Subcutaneous abdominal adipose tissue (tissue), 5 donors: ENCODE measurements around the gene ZNF561.

Experiments
- H3K27ac ChIP-seq: one replicate; pipeline ENCODE4 v1.7.0; 2013; ENCODE audit warnings: low read depth, mild to moderate bottlenecking, inconsistent platforms, low read length, moderate library complexity
- H3K27me3 ChIP-seq, 5 donors: one replicate each; pipeline ENCODE4 v1.7.0; 2013; ENCODE audit warnings: low read length in 5 of 5, inconsistent platforms in 1 of 5; ENCODE audit not compliant: control insufficient read depth in 5 of 5, insufficient read depth in 4 of 5
- H3K36me3 ChIP-seq, 5 donors: one replicate each; pipeline ENCODE4 v1.7.0; 2013; ENCODE audit warnings: low read length in 5 of 5; ENCODE audit not compliant: control insufficient read depth in 5 of 5, insufficient read depth in 5 of 5
- H3K4me1 ChIP-seq, 5 donors: one replicate each; pipeline ENCODE4 v1.7.0; 2013; ENCODE audit warnings: low read length in 5 of 5, mild to moderate bottlenecking in 3 of 5, moderate library complexity in 1 of 5; ENCODE audit not compliant: control insufficient read depth in 5 of 5, insufficient read depth in 5 of 5
- H3K4me3 ChIP-seq, 5 donors: one replicate each; pipeline ENCODE4 v1.7.0; 2013; ENCODE audit warnings: low read length in 5 of 5, low read depth in 1 of 5
- H3K9ac ChIP-seq, 5 donors: one replicate each; pipeline ENCODE4 v1.7.0; 2013; ENCODE audit warnings: low read length in 5 of 5, mild to moderate bottlenecking in 4 of 5, moderate library complexity in 3 of 5
- H3K9me3 ChIP-seq, 5 donors: one replicate each; pipeline ENCODE4 v1.7.0; 2013; ENCODE audit warnings: low read length in 5 of 5; ENCODE audit not compliant: control insufficient read depth in 5 of 5
- donor health status: healthy.
- donor health status: healthy.
- donor health status: healthy.
- donor health status: healthy.
- donor health status: healthy.

ZNF561 gene

DNA sequence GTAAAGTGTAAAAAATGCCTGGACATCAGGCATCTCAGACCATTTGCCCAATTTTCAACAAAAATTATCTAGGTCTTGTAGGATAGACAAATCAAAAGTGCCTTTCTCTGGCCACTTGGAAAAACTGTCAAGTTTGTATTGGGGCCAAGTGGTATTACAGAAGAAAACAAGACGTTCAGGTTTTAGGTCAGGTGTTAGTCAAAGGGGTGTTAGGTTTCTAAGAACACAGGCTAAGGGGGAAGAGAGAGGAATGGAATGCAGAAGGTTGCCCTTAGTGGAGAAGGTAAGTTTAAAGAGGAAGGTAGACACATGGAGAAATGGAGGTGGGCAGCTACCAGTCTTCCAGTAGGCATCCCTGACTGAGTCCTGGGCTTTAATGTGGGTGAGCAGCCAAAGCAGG lies 19.9 kb upstream of the ZNF561 start:
- Histone ChIP-seq H3K9ac (no peak overlapping the region), H3K36me3 (peaks cover 8 to 34% (median 8%) of the 10 kb centered on the region in 5 donors), H3K27ac (no peak overlapping the region), H3K27me3 (no peaks in the 10 kb centered on the region), H3K9me3 (peaks cover 0 to 4% (median 0%) of the 10 kb centered on the region in 5 donors), H3K4me3 (no peak overlapping the region), H3K4me1 (no peaks in the 10 kb centered on the region)

DNA sequence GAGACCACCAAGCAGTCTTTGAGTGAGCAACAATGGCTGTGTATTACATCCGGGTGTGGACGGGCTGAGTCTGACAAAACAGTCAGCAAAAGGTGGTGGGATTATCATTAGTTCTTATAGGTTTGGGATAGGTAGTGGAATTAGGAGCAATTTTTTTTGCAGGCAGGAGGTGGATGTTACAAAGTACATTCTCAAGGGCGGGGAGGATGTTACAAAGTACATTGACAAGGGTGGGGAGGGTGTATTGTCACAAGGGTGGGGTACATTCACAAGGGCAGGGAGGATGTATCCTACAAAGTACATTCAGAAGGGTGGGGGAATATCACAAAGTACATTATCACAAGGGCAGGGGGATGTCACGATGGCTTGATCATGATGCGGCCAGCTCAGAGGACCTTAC lies 15.0 kb upstream of the ZNF561 start:
- Histone ChIP-seq H3K36me3 (peaks cover 15 to 37% (median 22%) of the 10 kb centered on the region in 5 donors), H3K9me3 (no peaks in the 10 kb centered on the region), H3K4me3 (no peak overlapping the region), H3K9ac (no peak overlapping the region), H3K4me1 (no peaks in the 10 kb centered on the region), H3K27me3 (no peaks in the 10 kb centered on the region), H3K27ac (no peak overlapping the region)

DNA sequence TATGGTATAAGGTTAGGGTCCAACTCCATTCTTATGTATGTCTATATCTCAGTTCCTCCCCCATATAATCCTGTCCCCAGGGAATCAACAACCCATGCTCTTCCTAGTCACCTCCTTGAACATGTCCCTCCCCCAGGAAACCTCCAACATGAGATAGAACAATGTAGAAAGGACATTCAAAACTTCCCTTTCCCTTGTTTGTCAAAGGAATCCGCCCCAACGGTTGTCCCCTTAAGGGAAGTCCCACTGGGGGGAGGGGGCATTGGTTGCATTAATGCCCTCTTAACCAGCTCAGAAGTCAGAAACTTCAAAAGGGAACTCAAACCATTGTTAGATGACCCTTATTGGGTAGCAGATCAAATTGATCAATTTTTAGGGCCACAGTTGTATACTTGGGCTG lies 6.8 kb upstream of the ZNF561 start:
- no peak overlapping the region for H3K9ac ChIP-seq
- H3K27me3 ChIP-seq: no peaks in the 10 kb centered on the region
- H3K36me3 ChIP-seq: peaks cover 6 to 8% (median 7%) of the 10 kb centered on the region in 5 donors
- no peak overlapping the region for H3K4me3 ChIP-seq
- peaks cover 0 to 3% (median 0%) of the 10 kb centered on the region in 5 donors for H3K4me1 ChIP-seq
- H3K27ac ChIP-seq: no peak overlapping the region
- no peaks in the 10 kb centered on the region for H3K9me3 ChIP-seq

DNA sequence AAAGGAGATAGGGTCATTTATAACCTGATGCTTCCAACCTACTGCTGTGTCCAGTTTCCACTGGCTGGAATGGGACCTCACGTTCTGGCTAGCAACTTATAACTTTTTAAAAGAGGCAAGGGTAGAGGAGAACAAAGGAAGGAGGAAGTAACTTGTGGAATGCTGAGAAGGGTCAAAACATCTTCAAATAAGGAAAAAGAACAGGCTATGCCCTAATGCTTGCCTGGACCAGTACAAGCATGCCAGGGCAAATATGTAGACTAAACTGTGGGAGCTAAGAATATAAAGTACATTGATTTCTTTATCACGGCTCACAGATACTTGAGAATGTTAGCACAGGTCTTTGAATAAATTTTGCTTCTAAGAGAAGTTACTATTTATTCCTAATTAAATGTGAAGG lies 1.5 kb upstream of the ZNF561 start:
- Histone ChIP-seq H3K4me3 (no peak overlapping the region), H3K4me1 (peaks cover 1 to 25% (median 18%) of the 10 kb centered on the region in 5 donors), H3K27ac (no peak overlapping the region), H3K9me3 (no peaks in the 10 kb centered on the region), H3K9ac (no peak overlapping the region), H3K27me3 (no peaks in the 10 kb centered on the region), H3K36me3 (peaks cover 6 to 20% (median 16%) of the 10 kb centered on the region in 5 donors)

DNA sequence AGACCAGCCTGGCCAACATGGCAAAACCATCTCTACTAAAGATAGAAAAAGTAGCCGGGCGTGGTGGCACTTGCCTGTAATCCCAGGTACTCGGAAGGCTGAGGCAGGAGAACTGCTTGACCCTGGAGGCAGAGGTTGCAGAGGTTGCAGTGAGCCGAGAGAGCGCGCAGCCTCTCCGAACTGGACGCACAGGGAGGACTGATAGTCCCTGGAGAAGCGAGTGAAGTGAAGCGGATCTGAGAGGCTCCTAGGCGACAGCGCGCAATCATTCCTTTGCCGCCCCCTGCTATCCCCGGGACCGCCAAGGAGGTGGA lies 233 bp downstream of the ZNF561 start:
- peaks cover 1 to 25% (median 18%) of the 10 kb centered on the region in 5 donors for H3K4me1 ChIP-seq
- peak overlapping the region; percentile 80 to 95 (median 91) for H3K9ac ChIP-seq

DNA sequence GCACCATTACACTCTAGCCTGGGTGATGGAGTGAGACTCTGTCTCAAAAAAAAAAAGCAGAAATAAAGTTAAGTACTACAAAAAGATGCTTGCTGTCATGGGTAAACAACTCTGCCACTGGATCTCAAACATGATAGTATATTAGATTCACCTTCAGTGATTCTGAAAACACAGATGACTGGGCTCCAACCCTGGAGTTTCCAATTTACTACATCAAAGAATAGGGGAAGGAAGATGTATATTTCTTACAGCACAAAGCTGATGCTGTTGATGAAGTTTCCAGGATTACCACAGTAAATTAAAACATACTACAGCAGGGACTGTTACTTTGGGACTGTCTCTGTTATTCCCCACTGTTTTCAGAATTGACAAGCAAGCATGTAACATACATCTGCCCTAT lies 5.2 kb downstream of the ZNF561 start:
- Histone ChIP-seq H3K27ac (no peak overlapping the region), H3K27me3 (no peaks in the 10 kb centered on the region), H3K4me1 (peaks cover 3 to 11% (median 10%) of the 10 kb centered on the region in 5 donors), H3K4me3 (no peak overlapping the region), H3K9me3 (peaks cover 15 to 24% (median 23%) of the 10 kb centered on the region in 5 donors), H3K36me3 (peaks cover 28 to 85% (median 81%) of the 10 kb centered on the region in 5 donors), H3K9ac (no peak overlapping the region)

More for the DNA sequence above, 233 bp downstream of the ZNF561 start:
- Histone ChIP-seq H3K4me3 (peak overlapping the region; percentile 96 to 100 (median 99)), H3K27me3 (no peaks in the 10 kb centered on the region), H3K9me3 (no peaks in the 10 kb centered on the region), H3K36me3 (peaks cover 12 to 36% (median 32%) of the 10 kb centered on the region in 5 donors), H3K27ac (peak overlapping the region; percentile 94)

DNA sequence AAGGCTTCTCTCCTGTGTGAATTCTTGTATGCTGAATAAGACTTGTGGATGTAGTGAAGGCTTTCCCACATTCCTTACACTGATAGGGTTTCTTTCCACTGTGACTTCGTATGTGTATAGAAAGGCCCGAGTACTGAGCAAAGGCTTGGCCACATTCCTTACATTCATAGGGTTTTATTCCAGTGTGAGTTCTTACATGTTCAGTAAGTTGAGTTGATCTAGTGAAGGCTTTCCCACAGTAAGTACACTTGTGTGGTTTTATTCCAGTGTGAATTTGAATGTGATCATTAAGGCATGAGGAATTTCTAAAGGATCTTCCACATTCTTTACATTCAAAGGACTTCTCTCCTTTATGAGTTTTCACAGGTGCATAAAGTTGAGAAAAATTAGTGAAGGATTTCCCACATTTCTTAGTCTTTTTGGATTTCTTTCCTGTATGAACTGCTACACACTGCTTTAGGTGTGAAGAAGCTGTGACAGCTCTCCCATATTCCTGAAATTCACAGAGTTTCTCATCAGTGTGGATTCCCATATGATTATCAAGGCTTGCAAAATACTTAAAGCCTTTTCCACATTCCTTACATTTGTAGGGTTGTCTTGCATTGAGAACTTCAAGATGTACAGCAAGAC lies 10.4 kb downstream of the ZNF561 start:
- no peaks in the 10 kb centered on the region for H3K27me3 ChIP-seq
- peaks cover 40 to 66% (median 56%) of the 10 kb centered on the region in 5 donors for H3K9me3 ChIP-seq
- H3K27ac ChIP-seq: no peak overlapping the region
- H3K4me1 ChIP-seq: peaks cover 0 to 10% (median 0%) of the 10 kb centered on the region in 5 donors
- H3K4me3 ChIP-seq: peak overlapping the region in 4 of 5 donors; percentile 32 to 61 (median 46)
- H3K9ac ChIP-seq: no peak overlapping the region
- H3K36me3 ChIP-seq: peaks cover 31 to 73% (median 66%) of the 10 kb centered on the region in 5 donors

DNA sequence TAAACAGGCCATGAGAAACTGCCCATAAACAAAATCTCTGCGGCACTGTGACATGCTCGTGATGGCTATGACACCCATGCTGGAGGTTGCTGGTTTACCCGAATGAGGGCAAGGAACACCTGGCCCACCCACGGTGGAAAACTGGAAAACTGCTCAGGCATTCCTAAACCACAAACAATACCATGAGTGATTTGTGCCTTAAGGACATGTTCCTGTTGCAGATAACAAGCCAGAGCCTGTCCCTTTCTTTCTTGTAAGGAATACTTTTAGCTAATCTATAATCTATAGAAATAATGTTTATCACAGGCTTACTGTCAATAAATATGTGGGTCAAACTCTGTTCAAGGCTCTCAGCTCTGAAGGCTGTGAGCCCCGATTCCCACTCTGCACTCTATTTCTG lies 12.1 kb downstream of the ZNF561 start:
- peaks cover 40 to 71% (median 60%) of the 10 kb centered on the region in 5 donors for H3K9me3 ChIP-seq
- no peak overlapping the region for H3K27ac ChIP-seq
- peak overlapping the region in 4 of 5 donors; percentile 11 to 29 (median 16) for H3K4me3 ChIP-seq

DNA sequence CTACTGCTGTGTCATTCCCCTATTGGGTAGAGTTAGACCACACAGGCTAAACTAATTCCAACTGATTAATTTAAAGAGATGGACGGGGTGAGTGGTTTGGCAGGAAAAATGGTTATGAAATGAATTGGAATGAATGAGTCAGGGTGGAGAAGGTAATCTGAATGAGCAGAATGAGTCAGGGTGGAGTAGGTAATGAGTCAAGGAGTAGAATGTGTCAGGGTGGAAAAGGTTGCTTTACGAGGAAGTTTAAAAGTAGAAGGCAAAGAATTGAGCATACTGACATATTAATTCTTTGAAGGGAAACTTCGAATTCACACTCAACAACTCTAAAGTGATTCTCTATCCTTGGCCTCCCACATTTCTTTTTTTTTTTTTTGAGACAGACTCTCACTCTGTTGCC lies 24.0 kb downstream of the ZNF561 start:
- Histone ChIP-seq H3K27me3 (peaks cover 0 to 2% (median 0%) of the 10 kb centered on the region in 5 donors), H3K36me3 (no peaks in the 10 kb centered on the region), H3K4me1 (no peaks in the 10 kb centered on the region), H3K27ac (no peak overlapping the region), H3K4me3 (no peak overlapping the region), H3K9me3 (peaks cover 2 to 15% (median 9%) of the 10 kb centered on the region in 5 donors), H3K9ac (no peak overlapping the region)

More for the DNA sequence above, 12.1 kb downstream of the ZNF561 start:
- no peaks in the 10 kb centered on the region for H3K27me3 ChIP-seq
- no peak overlapping the region for H3K9ac ChIP-seq
- H3K36me3 ChIP-seq: peaks cover 30 to 57% (median 49%) of the 10 kb centered on the region in 5 donors
- H3K4me1 ChIP-seq: peaks cover 0 to 10% (median 0%) of the 10 kb centered on the region in 5 donors

DNA sequence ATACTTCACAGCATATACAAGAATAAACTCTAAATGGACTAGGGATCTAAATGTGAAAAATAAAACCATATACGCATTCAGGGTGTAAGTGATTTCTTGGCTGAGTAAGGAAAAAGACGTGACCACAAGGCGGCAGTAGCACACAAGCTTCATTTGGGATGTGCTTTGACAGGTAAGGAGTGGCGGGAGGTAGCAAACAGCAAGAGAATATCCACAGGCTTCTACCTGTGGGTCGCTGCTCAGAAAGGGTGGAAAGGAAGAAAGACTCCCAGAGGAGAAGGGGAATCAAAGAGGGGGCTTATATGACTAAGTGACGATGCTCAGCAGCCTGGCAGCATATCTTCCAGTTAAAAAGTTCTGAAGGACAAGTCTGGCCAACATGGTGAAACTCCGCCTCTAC lies 34.3 kb downstream of the ZNF561 start:
- Histone ChIP-seq H3K36me3 (no peaks in the 10 kb centered on the region), H3K9me3 (no peaks in the 10 kb centered on the region), H3K4me1 (peaks cover 0 to 19% (median 15%) of the 10 kb centered on the region in 5 donors), H3K9ac (no peak overlapping the region), H3K27me3 (no peaks in the 10 kb centered on the region), H3K4me3 (no peak overlapping the region), H3K27ac (no peak overlapping the region)
